ENCODE data around the gene SLFN5. TPM values are rescaled to one million over a fixed set of nuclear protein-coding genes. Genes with fewer than 3 reads are reported as not detected.

Gene SLFN5
- total RNA-seq, 1 donor from 2014 or later = 16.8 TPM

- H3K27me3 Mint-ChIP-seq (ENCODE audit: unreplicated experiment) = peaks cover 4% of the 10 kb centered on the region
- no peak for DNase-seq
Measured at GRCh38 chr17:35213412-35213940, 29.4 kb upstream of the SLFN5 start.

GRCh38 chr17:35214192-35214591, 28.7 kb upstream of the SLFN5 start:
- no peak for DNase-seq
- Mint-ChIP-seq H3K27me3 (ENCODE audit: unreplicated experiment) (peaks cover 4% of the 10 kb centered on the region), H3K4me3 (ENCODE audit: unreplicated experiment) (no peak overlapping the region), H3K4me1 (ENCODE audit: low read depth, unreplicated experiment) (no peaks in the 10 kb centered on the region), H3K9me3 (ENCODE audit: unreplicated experiment) (no peaks in the 10 kb centered on the region), H3K36me3 (ENCODE audit: unreplicated experiment) (no peaks in the 10 kb centered on the region), H3K27ac (ENCODE audit: unreplicated experiment) (no peak overlapping the region)
- TF ChIP-seq CTCF (IDR thresholded peaks at IDR 0.05; ENCODE audit: partially characterized antibody, unreplicated experiment) = no peak

More at GRCh38 chr17:35213412-35213940, 29.4 kb upstream of the SLFN5 start:
- Mint-ChIP-seq H3K4me3 (ENCODE audit: unreplicated experiment) (no peak overlapping the region), H3K27ac (ENCODE audit: unreplicated experiment) (no peak overlapping the region), H3K36me3 (ENCODE audit: unreplicated experiment) (no peaks in the 10 kb centered on the region), H3K9me3 (ENCODE audit: unreplicated experiment) (no peaks in the 10 kb centered on the region), H3K4me1 (ENCODE audit: low read depth, unreplicated experiment) (no peaks in the 10 kb centered on the region)
- no peak for TF ChIP-seq CTCF (IDR thresholded peaks at IDR 0.05; ENCODE audit: partially characterized antibody, unreplicated experiment)

GRCh38 chr17:35214631-35215273, 28.1 kb upstream of the SLFN5 start:
- no peak overlapping the region for H3K4me3 Mint-ChIP-seq (ENCODE audit: unreplicated experiment)
- no peaks in the 10 kb centered on the region for H3K36me3 Mint-ChIP-seq (ENCODE audit: unreplicated experiment)
- no peak for DNase-seq
- no peak overlapping the region for H3K27ac Mint-ChIP-seq (ENCODE audit: unreplicated experiment)
- H3K9me3 Mint-ChIP-seq (ENCODE audit: unreplicated experiment) = no peaks in the 10 kb centered on the region
- no peak for TF ChIP-seq CTCF (IDR thresholded peaks at IDR 0.05; ENCODE audit: partially characterized antibody, unreplicated experiment)
- peaks cover 4% of the 10 kb centered on the region for H3K27me3 Mint-ChIP-seq (ENCODE audit: unreplicated experiment)
- no peaks in the 10 kb centered on the region for H3K4me1 Mint-ChIP-seq (ENCODE audit: low read depth, unreplicated experiment)

GRCh38 chr17:35217107-35217506, 25.8 kb upstream of the SLFN5 start:
- H3K4me3 Mint-ChIP-seq (ENCODE audit: unreplicated experiment) = no peak overlapping the region
- H3K27ac Mint-ChIP-seq (ENCODE audit: unreplicated experiment) = no peak overlapping the region
- no peak for TF ChIP-seq CTCF (IDR thresholded peaks at IDR 0.05; ENCODE audit: partially characterized antibody, unreplicated experiment)
- no peaks in the 10 kb centered on the region for H3K36me3 Mint-ChIP-seq (ENCODE audit: unreplicated experiment)
- H3K9me3 Mint-ChIP-seq (ENCODE audit: unreplicated experiment) = no peaks in the 10 kb centered on the region
- no peaks in the 10 kb centered on the region for H3K4me1 Mint-ChIP-seq (ENCODE audit: low read depth, unreplicated experiment)
- DNase-seq = no peak
- peaks cover 4% of the 10 kb centered on the region for H3K27me3 Mint-ChIP-seq (ENCODE audit: unreplicated experiment)

GRCh38 chr17:35218915-35219314, 24.0 kb upstream of the SLFN5 start:
- Mint-ChIP-seq H3K4me3 (ENCODE audit: unreplicated experiment) (no peak overlapping the region), H3K36me3 (ENCODE audit: unreplicated experiment) (no peaks in the 10 kb centered on the region), H3K4me1 (ENCODE audit: low read depth, unreplicated experiment) (no peaks in the 10 kb centered on the region), H3K27me3 (ENCODE audit: unreplicated experiment) (peaks cover 2% of the 10 kb centered on the region), H3K9me3 (ENCODE audit: unreplicated experiment) (no peaks in the 10 kb centered on the region), H3K27ac (ENCODE audit: unreplicated experiment) (no peak overlapping the region)
- TF ChIP-seq CTCF (IDR thresholded peaks at IDR 0.05; ENCODE audit: partially characterized antibody, unreplicated experiment) = no peak
- DNase-seq = no peak

All from glutamatergic neuron (in vitro differentiated cells).